NCI-H510A treated with DMSO at 0.1 percent for 48 hours (cell line): Measurements from ENCODE around the gene OR56B4.
"Not testable (repeated sequence)": the region's sequence is repeated elsewhere in the genome, so short reads cannot be mapped to it uniquely, and the experiment has no call there.

Experiments
- DNase-seq: peaks from one replicate; lab custom pipeline; 2025; lab: John Stamatoyannopoulos, UW

Gene OR56B4

GRCh38 chr11:6107384-6107783, at the start of gene OR56B4:
Gene OR56B4 (plus strand): TSS chr11:6107684. CDS start chr11:6107779, 95 bp downstream.
- DNase-seq: not testable (repeated sequence)

GRCh38 chr11:6061475-6061874, 46.0 kb upstream of the OR56B4 start:
- no peak for DNase-seq

GRCh38 chr11:6062691-6063358, 44.7 kb upstream of the OR56B4 start:
- no peak for DNase-seq

- DNase-seq: no peak
These were observed 40.0 kb upstream of the OR56B4 start for GRCh38 chr11:6067502-6067901.

- DNase-seq: not testable (repeated sequence)
These were observed 31.0 kb upstream of the OR56B4 start for GRCh38 chr11:6076443-6076842.

- DNase-seq: no peak
These were observed 29.8 kb upstream of the OR56B4 start for GRCh38 chr11:6077723-6078122.

- DNase-seq: no peak
These were observed 28.0 kb upstream of the OR56B4 start for GRCh38 chr11:6079463-6079862.

GRCh38 chr11:6083129-6083528, 24.4 kb upstream of the OR56B4 start:
- no peak for DNase-seq

GRCh38 chr11:6084587-6084986, 22.9 kb upstream of the OR56B4 start:
- DNase-seq: no peak

GRCh38 chr11:6094186-6094585, 13.3 kb upstream of the OR56B4 start:
- no peak for DNase-seq

- DNase-seq: no peak
These were observed 11.7 kb upstream of the OR56B4 start for GRCh38 chr11:6095798-6096197.

- no peak for DNase-seq
These were observed 11.1 kb upstream of the OR56B4 start for GRCh38 chr11:6096417-6096816.

GRCh38 chr11:6099577-6099976, 7.9 kb upstream of the OR56B4 start:
- DNase-seq: no peak

GRCh38 chr11:6110011-6110410, 2.5 kb downstream of the OR56B4 start:
- DNase-seq: no peak

GRCh38 chr11:6111673-6112072, 4.2 kb downstream of the OR56B4 start:
- no peak for DNase-seq

- no peak for DNase-seq
These were observed 9.2 kb downstream of the OR56B4 start for GRCh38 chr11:6116638-6117037.

GRCh38 chr11:6124245-6124644, 16.8 kb downstream of the OR56B4 start:
- DNase-seq: no peak

GRCh38 chr11:6127881-6128280, 20.4 kb downstream of the OR56B4 start:
- DNase-seq: no peak

- DNase-seq: no peak
These were observed 21.5 kb downstream of the OR56B4 start for GRCh38 chr11:6129011-6129410.

GRCh38 chr11:6129635-6130034, 22.2 kb downstream of the OR56B4 start:
- no peak for DNase-seq

GRCh38 chr11:6132431-6132830, 24.9 kb downstream of the OR56B4 start:
- DNase-seq: no peak

GRCh38 chr11:6135936-6136335, 28.5 kb downstream of the OR56B4 start:
- not testable (repeated sequence) for DNase-seq

GRCh38 chr11:6142936-6143335, 35.5 kb downstream of the OR56B4 start:
- no peak for DNase-seq

- DNase-seq: not testable (repeated sequence)
These were observed 36.3 kb downstream of the OR56B4 start for GRCh38 chr11:6143737-6144136.
